ENCODE measurements around the gene G2E3.

DNA sequence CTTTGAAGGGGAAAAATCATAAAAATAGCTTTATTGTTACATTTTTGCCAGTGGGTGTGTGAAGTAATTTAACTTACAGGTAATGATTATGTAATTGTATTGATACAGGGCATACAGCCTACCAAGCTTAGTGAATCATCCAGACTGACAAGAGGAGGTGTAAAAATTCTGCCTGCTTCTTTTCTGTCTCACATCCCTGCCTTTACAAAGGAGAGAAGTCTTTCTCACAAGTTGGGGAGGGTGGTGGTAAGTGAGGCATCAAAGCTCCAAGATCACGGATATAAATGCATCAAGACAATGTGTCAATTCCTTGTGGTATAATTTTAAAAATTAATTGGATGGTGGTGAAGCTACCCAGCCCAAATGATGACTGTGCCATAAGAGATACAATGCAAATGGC lies 39.0 kb upstream of the G2E3 start:
- TF ChIP-seq POLR2AphosphoS5 (IDR thresholded peaks at IDR 0.05): no peak
- TF ChIP-seq POLR2A (IDR thresholded peaks at IDR 0.05): no peak
- TF ChIP-seq, protein P1, sequence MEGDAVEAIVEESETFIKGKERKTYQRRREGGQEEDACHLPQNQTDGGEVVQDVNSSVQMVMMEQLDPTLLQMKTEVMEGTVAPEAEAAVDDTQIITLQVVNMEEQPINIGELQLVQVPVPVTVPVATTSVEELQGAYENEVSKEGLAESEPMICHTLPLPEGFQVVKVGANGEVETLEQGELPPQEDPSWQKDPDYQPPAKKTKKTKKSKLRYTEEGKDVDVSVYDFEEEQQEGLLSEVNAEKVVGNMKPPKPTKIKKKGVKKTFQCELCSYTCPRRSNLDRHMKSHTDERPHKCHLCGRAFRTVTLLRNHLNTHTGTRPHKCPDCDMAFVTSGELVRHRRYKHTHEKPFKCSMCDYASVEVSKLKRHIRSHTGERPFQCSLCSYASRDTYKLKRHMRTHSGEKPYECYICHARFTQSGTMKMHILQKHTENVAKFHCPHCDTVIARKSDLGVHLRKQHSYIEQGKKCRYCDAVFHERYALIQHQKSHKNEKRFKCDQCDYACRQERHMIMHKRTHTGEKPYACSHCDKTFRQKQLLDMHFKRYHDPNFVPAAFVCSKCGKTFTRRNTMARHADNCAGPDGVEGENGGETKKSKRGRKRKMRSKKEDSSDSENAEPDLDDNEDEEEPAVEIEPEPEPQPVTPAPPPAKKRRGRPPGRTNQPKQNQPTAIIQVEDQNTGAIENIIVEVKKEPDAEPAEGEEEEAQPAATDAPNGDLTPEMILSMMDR (IDR thresholded peaks at IDR 0.05): no peak
